ENCODE data around the gene CNBP. TPM values are rescaled to one million over a fixed set of nuclear protein-coding genes. Genes with fewer than 3 reads are reported as not detected.

Gene CNBP
- total and polyA plus RNA-seq, 2 of the 4 experiments (the other 2 are of a cell fraction): 217 to 223 TPM

GRCh38 chr3:129121792-129122411, 61.8 kb downstream of the CNBP start, which contains the start of gene RAB43 (continued):
- TF ChIP-seq ELK1 (IDR thresholded peaks at IDR 0.05; ENCODE audit: borderline replicate concordance, low read depth, low read length): no peak

GRCh38 chr3:129121016-129121791, 62.5 kb downstream of the CNBP start:
- Histone ChIP-seq H2AFZ (replicated peaks; ENCODE audit: low read length, poor library complexity) (peak overlapping the region; percentile 94), H3K9me1 (ENCODE audit: insufficient read depth, low read length) (peaks cover 26% of the 10 kb centered on the region), H3K23ac (ENCODE audit: low read depth, low read length) (peak overlapping the region; percentile 94), H2BK20ac (ENCODE audit: low read depth, low read length) (no peak overlapping the region), H2AK5ac (ENCODE audit: low read depth, low read length) (peak overlapping the region; percentile 73; the same call in 1 of the 2 replicates), H3K27me3 (ENCODE audit: control insufficient read depth, insufficient read depth, low read length) (no peaks in the 10 kb centered on the region), H2BK5ac (ENCODE audit: low read depth, low read length, poor library complexity, severe bottlenecking) (peak overlapping the region; percentile 47), H2BK15ac (ENCODE audit: low read depth, low read length) (no peak overlapping the region), H2BK120ac (ENCODE audit: low read depth, low read length) (peak overlapping the region; percentile 51; the same call in 1 of the 2 replicates), H4K91ac (ENCODE audit: insufficient read depth, low read depth, low read length) (peak overlapping the region; percentile 72; the same call in 1 of the 2 replicates), H3K18ac (ENCODE audit: low read depth, low read length) (peak overlapping the region; percentile 21; the same call in 1 of the 2 replicates), H3K36me3 (ENCODE audit: control insufficient read depth, insufficient read depth, low read length) (peaks cover 6% of the 10 kb centered on the region), H4K8ac (ENCODE audit: low read depth in 2 of 2, low read length in 2 of 2) (peak overlapping the region in 1 of 2 experiments; percentile 69; a peak in 2 of 4 replicates), H3K9me3 (ENCODE audit: control insufficient read depth, insufficient read depth, low read length) (no peaks in the 10 kb centered on the region), H3K56ac (ENCODE audit: extremely low read depth, insufficient read depth, low read length) (0 out of 2 replicates have a peak overlapping the region, but pooled peaks have one; percentile 53), H3K9ac (ENCODE audit: low read depth, low read length) (peak overlapping the region; percentile 87), H3K4me3 (ENCODE audit: insufficient read depth, low read depth, low read length) (peak overlapping the region; percentile 62), H3K14ac (replicated peaks; ENCODE audit: low read depth, low read length) (peak overlapping the region; percentile 98), H2AK9ac (replicated peaks; ENCODE audit: low read depth, low read length, poor library complexity) (peak overlapping the region; percentile 95), H4K20me1 (ENCODE audit: insufficient read depth, low read length) (peaks cover 43% of the 10 kb centered on the region), H4K5ac (ENCODE audit: low read depth, low read length) (peak overlapping the region; percentile 20), H3K4me1 (ENCODE audit: control insufficient read depth, insufficient read depth, low read length) (peaks cover 24% of the 10 kb centered on the region), H3K4ac (ENCODE audit: low read depth, low read length) (peak overlapping the region; percentile 77), H3K4me2 (ENCODE audit: low read depth, low read length) (peak overlapping the region; percentile 79), H3K27ac (ENCODE audit: insufficient read depth, low read length) (peak overlapping the region; percentile 75), H3K79me1 (ENCODE audit: low read depth in 1 of 2, low read length in 2 of 2) (peaks cover 17 to 47% of the 10 kb centered on the region in 2 experiments)
- dilution Hi-C loops (cut with HindIII; ENCODE audit: low sequenced_read_pairs, unreplicated experiment): no loop called here
- intact Hi-C loops (cut with micrococcal nuclease): no loop called here
- in situ Hi-C loops (cut with MboI; ENCODE audit: low sequenced_read_pairs): no loop called here
- DNase-seq: peak; percentile 26
- POLR2A ChIA-PET (ENCODE audit: unreplicated experiment): no interaction called here
- BruUV-seq (replicated peaks): no TSS peak
- 0% methylated on average over 29 of the region's 80 CpGs; no CpG with 5 or more reads in 1 of the 2 experiments for WGBS, 2 experiments (ENCODE audit: extremely low coverage in 2 of 2, insufficient read length in 1 of 2)
- peak; percentile 4 for ATAC-seq (ENCODE audit: low read depth)
- CTCF ChIA-PET: interaction anchor here (1.3 kb wide), 1 partner anchor 151 kb away, joined by 5 read pairs; no protein-coding TSS in a partner anchor
- TF ChIP-seq CHD1 (IDR thresholded peaks at IDR 0.05; ENCODE audit: low read depth, low read length) (no peak), ELK1 (IDR thresholded peaks at IDR 0.05; ENCODE audit: borderline replicate concordance, low read depth, low read length) (no peak), USF2 (IDR thresholded peaks at IDR 0.05; ENCODE audit: low read depth, low read length) (no peak), MAZ (IDR thresholded peaks at IDR 0.05; ENCODE audit: borderline replicate concordance, low read depth, low read length) (peak; percentile 1; the same call in 1 of the 2 replicates), POLR2A (IDR thresholded peaks at IDR 0.05; ENCODE audit: low read depth, low read length) (0 out of 2 replicates have a peak, but pooled peaks have one; percentile 22), FOS (IDR thresholded peaks at IDR 0.05; ENCODE audit: low read depth, low read length) (no peak), RFX5 (IDR thresholded peaks at IDR 0.05; ENCODE audit: low read depth, low read length) (no peak)
